ENCODE results near the gene CFAP206.
"Not testable (repeated sequence)": the region's sequence is repeated elsewhere in the genome, so short reads cannot be mapped to it uniquely, and the experiment has no call there.

The CFAP206 gene

GRCh38 chr6:87421576-87421975 is 13.8 kb downstream of the CFAP206 start:
- DNase-seq = no peak

- no peak for DNase-seq
Observed at GRCh38 chr6:87426789-87427188, 19.0 kb downstream of the CFAP206 start.

- no peak for DNase-seq
Observed at GRCh38 chr6:87430499-87430898, 22.7 kb downstream of the CFAP206 start.

- DNase-seq = no peak
Observed at GRCh38 chr6:87431263-87431662, 23.5 kb downstream of the CFAP206 start.

- no peak for DNase-seq
Observed at GRCh38 chr6:87436435-87436834, 28.7 kb downstream of the CFAP206 start.

- no peak for DNase-seq
Observed at GRCh38 chr6:87441711-87442110, 33.9 kb downstream of the CFAP206 start.

GRCh38 chr6:87444362-87444761 is 36.6 kb downstream of the CFAP206 start:
- DNase-seq = no peak

- no peak for DNase-seq
Observed at GRCh38 chr6:87465051-87465450, 57.3 kb downstream of the CFAP206 start.

- DNase-seq = peak; percentile 86 to 94 (median 93)
Observed at GRCh38 chr6:87472525-87473418, 65.0 kb downstream of the CFAP206 start, which contains the start of gene SLC35A1. SLC35A1 (plus strand) TSS chr6:87472974; CDS start chr6:87473004, 30 bp downstream.

GRCh38 chr6:87473419-87473903 is 65.7 kb downstream of the CFAP206 start:
- DNase-seq = no peak

GRCh38 chr6:87481931-87482330 is 74.2 kb downstream of the CFAP206 start:
- DNase-seq = no peak

- DNase-seq = no peak
Observed at GRCh38 chr6:87482366-87482765, 74.6 kb downstream of the CFAP206 start.

GRCh38 chr6:87483929-87484328 is 76.2 kb downstream of the CFAP206 start:
- DNase-seq = no peak

- DNase-seq = no peak
Observed at GRCh38 chr6:87484491-87484890, 76.7 kb downstream of the CFAP206 start.

GRCh38 chr6:87487555-87487954 is 79.8 kb downstream of the CFAP206 start:
- no peak for DNase-seq

- DNase-seq = not testable (repeated sequence)
Observed at GRCh38 chr6:87489326-87489725, 81.6 kb downstream of the CFAP206 start.

- DNase-seq = no peak
Observed at GRCh38 chr6:87494761-87495422, 87.1 kb downstream of the CFAP206 start.

GRCh38 chr6:87498048-87498447 is 90.3 kb downstream of the CFAP206 start:
- no peak for DNase-seq

GRCh38 chr6:87501809-87502572 is 94.2 kb downstream of the CFAP206 start:
- DNase-seq = peak in 1 of 3 experiments; percentile 23

- DNase-seq = no peak
Observed at GRCh38 chr6:87504441-87504840, 96.7 kb downstream of the CFAP206 start.
